Kidney (tissue), 11 donors: ENCODE results near the gene FAM156A. TPM values are rescaled to one million over a fixed set of nuclear protein-coding genes. Genes with fewer than 3 reads are reported as not detected.
"Not testable (repeated sequence)": the region's sequence is repeated elsewhere in the genome, so short reads cannot be mapped to it uniquely, and the experiment has no call there.

Source experiments
- DNase-seq, 5 donors: peaks; one replicate each; pipeline ENCODE4 v3.0.0-alpha.2; 2013 to 2020
- FAIRE-seq: peaks from 2 replicates; lab custom pipeline; 2012; peaks lifted over from hg19 to GRCh38; lab: Jason Lieb, UNC
- H3K27ac ChIP-seq, 2 donors: one replicate each; pipeline ENCODE4 v1.7.0; 2013; ENCODE audit warnings: low read depth in 2 of 2, low read length in 2 of 2, inconsistent platforms in 1 of 2
- H3K27me3 ChIP-seq: one replicate; pipeline ENCODE4 v1.7.1; 2013; ENCODE audit warnings: low read length, inconsistent platforms; ENCODE audit not compliant: control insufficient read depth, insufficient read depth
- H3K36me3 ChIP-seq, 3 donors: one replicate each; pipeline versions ENCODE4 v1.7.0 to v1.7.1; 2013; ENCODE audit warnings: low read length in 3 of 3, control low read depth in 1 of 3, inconsistent platforms in 1 of 3; ENCODE audit not compliant: insufficient read depth in 3 of 3, control insufficient read depth in 2 of 3
- H3K4me1 ChIP-seq, 3 donors: one replicate each; pipeline versions ENCODE4 v1.7.0 to v1.7.1; 2013; ENCODE audit warnings: low read length in 3 of 3, inconsistent platforms in 1 of 3, low read depth in 1 of 3; ENCODE audit not compliant: control insufficient read depth in 2 of 3, insufficient read depth in 2 of 3
- H3K4me3 ChIP-seq, 3 donors: one replicate each; pipeline versions ENCODE4 v1.7.0 to v1.8.1; 2013; ENCODE audit warnings: low read length in 3 of 3, control low read depth in 1 of 3, inconsistent platforms in 1 of 3
- H3K9ac ChIP-seq, 3 donors: one replicate each; pipeline versions ENCODE4 v1.7.0 to v1.7.1; 2013; ENCODE audit warnings: low read length in 3 of 3, control low read depth in 1 of 3, inconsistent platforms in 1 of 3
- H3K9me3 ChIP-seq, 3 donors: one replicate each; pipeline versions ENCODE4 v1.7.0 to v1.7.1; 2013; ENCODE audit warnings: low read length in 3 of 3, control low read depth in 1 of 3, inconsistent platforms in 1 of 3; ENCODE audit not compliant: control insufficient read depth in 2 of 3, insufficient read depth in 1 of 3
- intact Hi-C: fragments of 100-400 bp; cut with DNase I; formaldehyde crosslinking; loops from one replicate; pipeline ENCODE4 v1.11.1; 2022
- polyA plus RNA-seq: library from polyadenylated mRNA; stranded (reverse); fragments of 350-450 nt; fragmentation: Illumina TruSeq; extraction: RNeasy Lipid Tissue Mini Kit (QIAGEN cat#74804); gene quantifications from one replicate; pipeline ENCODE4 v1.2.3, GENCODE V29; 2014; ENCODE audit warnings: low read depth, low replicate concordance; ENCODE audit not compliant: insufficient read depth
- total RNA-seq: library from RNA; stranded (reverse); fragmentation: NEBNext Ultra II Directional; extraction: Animal tissue kit (Norgen Biotek cat#: 25700); gene quantifications from one replicate; pipeline ENCODE4 v1.2.1, GENCODE V29; 2021
- donor health status: control.
- donor health status: control.
- donor health status: DM: yes; HTN: yes; CAD: no.
- donor health status: Normal renal cell carcinoma (clear cell type).

Gene FAM156A
- total and polyA plus RNA-seq, 2 donors from 2014 or later: 9.9 to 20.5 TPM

GRCh38 chrX:52905531-52905930 lies 52.8 kb downstream of the FAM156A start:
- H3K27me3 ChIP-seq, H3K9ac ChIP-seq, DNase-seq, FAIRE-seq, H3K9me3 ChIP-seq, H3K27ac ChIP-seq, H3K4me3 ChIP-seq, intact Hi-C loops, H3K4me1 ChIP-seq, H3K36me3 ChIP-seq: not testable (repeated sequence)

Other genes starting within 250 kb of the FAM156A start
- not detected for gene SSX2B, start 207.3 kb downstream of the FAM156A start, total RNA-seq
- gene SSX2B, start 207.3 kb downstream of the FAM156A start, polyA plus RNA-seq: not detected
- gene SPANXN5, start 161.1 kb downstream of the FAM156A start, total RNA-seq: not detected
- not detected for gene SPANXN5, start 161.1 kb downstream of the FAM156A start, polyA plus RNA-seq
- gene XAGE5, start 147.2 kb downstream of the FAM156A start, total RNA-seq: not detected
- not detected for gene XAGE5, start 147.2 kb downstream of the FAM156A start, polyA plus RNA-seq
- gene XAGE3, start 90.4 kb downstream of the FAM156A start, total RNA-seq: not detected
- gene XAGE3, start 90.4 kb downstream of the FAM156A start, polyA plus RNA-seq: not detected
- gene FAM156B, start 61.2 kb downstream of the FAM156A start, total RNA-seq: 15.2 TPM
- 13.1 TPM for gene FAM156B, start 61.2 kb downstream of the FAM156A start, polyA plus RNA-seq
- gene GPR173, start 90.3 kb upstream of the FAM156A start, total RNA-seq: 5.4 TPM
- gene GPR173, start 90.3 kb upstream of the FAM156A start, polyA plus RNA-seq: 1.7 TPM
- 36.6 TPM for gene TSPYL2, start 123.8 kb upstream of the FAM156A start, total RNA-seq
- 8.0 TPM for gene TSPYL2, start 123.8 kb upstream of the FAM156A start, polyA plus RNA-seq
- gene KANTR, start 135.6 kb upstream of the FAM156A start, total RNA-seq: 11.5 TPM
- 3.7 TPM for gene KANTR, start 135.6 kb upstream of the FAM156A start, polyA plus RNA-seq